ENCODE measurements around the gene SYNJ2. TPM values are rescaled to one million over a fixed set of nuclear protein-coding genes. Genes with fewer than 3 reads are reported as not detected.

SYNJ2 gene
- total and polyA plus RNA-seq, 2 of the 4 experiments (the other 2 are of a cell fraction), result 40.8 to 45.2 TPM

DNA sequence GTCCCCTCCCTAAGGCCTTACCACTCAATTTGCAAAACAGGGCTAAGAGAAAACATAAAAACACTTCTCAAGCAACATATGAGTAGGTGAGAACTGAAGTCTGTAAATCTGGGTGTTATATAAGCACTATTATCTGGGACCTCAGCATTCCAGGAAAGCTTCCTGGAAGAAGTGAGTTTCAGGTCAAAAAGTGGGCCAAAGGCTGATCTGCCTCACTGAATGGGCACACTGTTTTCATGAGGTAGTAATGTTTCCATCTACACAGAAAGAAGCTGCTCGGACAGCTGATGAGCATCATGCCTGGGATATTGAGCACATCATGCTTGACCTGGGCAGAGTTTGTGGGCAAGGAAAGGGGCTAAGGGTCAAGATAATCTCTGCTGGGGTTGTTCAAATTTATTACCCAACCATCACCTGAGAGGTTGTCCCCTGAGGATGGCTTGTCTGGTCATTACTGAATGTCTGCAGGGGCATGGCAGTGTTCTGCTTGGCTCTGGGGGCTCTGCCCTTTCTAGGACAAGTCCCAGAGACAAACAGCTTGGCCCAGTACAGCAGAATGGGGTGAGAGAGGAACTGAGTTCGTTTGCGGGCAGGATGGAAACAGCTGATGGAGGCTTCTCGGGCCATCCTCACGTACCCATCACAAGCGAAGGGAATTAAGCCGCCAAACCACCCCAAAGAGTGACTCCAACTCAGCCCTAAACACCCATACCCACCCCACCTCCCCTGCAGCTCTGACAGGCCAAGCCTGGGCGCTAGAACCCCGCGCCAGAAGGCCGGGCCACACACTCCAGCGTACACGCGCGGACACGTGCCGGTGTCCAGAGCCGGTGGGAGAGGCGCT lies 1.2 kb upstream of the SYNJ2 start (continued):
- no peak for TF ChIP-seq RFX5 (IDR thresholded peaks at IDR 0.05; ENCODE audit: low read depth, low read length)
- TF ChIP-seq CHD1 (IDR thresholded peaks at IDR 0.05; ENCODE audit: low read depth, low read length), result no peak

DNA sequence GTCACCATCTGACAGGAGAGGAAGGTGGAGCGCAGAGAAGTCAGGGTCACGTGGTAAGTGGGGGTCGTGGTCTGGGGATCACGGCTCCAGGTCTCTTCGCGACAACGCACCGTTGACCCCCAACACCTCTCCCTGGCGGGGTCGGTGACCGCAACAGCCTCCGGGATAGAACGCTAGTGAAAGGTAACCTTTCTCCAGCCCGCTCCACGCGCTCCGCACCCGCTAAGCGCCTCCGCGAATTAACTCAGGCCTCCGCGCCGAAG lies 600 bp upstream of the SYNJ2 start:
- Histone ChIP-seq H3K14ac (replicated peaks; ENCODE audit: low read depth, low read length) (peak overlapping the region; percentile 61), H3K9me3 (ENCODE audit: control insufficient read depth, insufficient read depth, low read length) (no peaks in the 10 kb centered on the region), H4K8ac (ENCODE audit: low read depth in 2 of 2, low read length in 2 of 2) (peak overlapping the region; percentile 92 to 97), H2AK5ac (ENCODE audit: low read depth, low read length) (peak overlapping the region; percentile 96), H3K9me1 (ENCODE audit: insufficient read depth, low read length) (peaks cover 13% of the 10 kb centered on the region), H3K9ac (ENCODE audit: low read depth, low read length) (peak overlapping the region; percentile 19; the same call in 1 of the 2 replicates), H3K56ac (ENCODE audit: extremely low read depth, insufficient read depth, low read length) (peak overlapping the region; percentile 61; the same call in 1 of the 2 replicates), H2BK5ac (ENCODE audit: low read depth, low read length, poor library complexity, severe bottlenecking) (peak overlapping the region; percentile 75), H3K4ac (ENCODE audit: low read depth, low read length) (peak overlapping the region; percentile 96), H2BK15ac (ENCODE audit: low read depth, low read length) (peak overlapping the region; percentile 90), H3K4me2 (ENCODE audit: low read depth, low read length) (peak overlapping the region; percentile 72), H3K4me3 (ENCODE audit: insufficient read depth, low read depth, low read length) (peak overlapping the region; percentile 73), H3K27ac (ENCODE audit: insufficient read depth, low read length) (peak overlapping the region; percentile 65), H3K27me3 (ENCODE audit: control insufficient read depth, insufficient read depth, low read length) (no peaks in the 10 kb centered on the region), H4K5ac (ENCODE audit: low read depth, low read length) (peak overlapping the region; percentile 72), H2BK20ac (ENCODE audit: low read depth, low read length) (peak overlapping the region; percentile 86), H3K4me1 (ENCODE audit: control insufficient read depth, insufficient read depth, low read length) (peaks cover 28% of the 10 kb centered on the region), H3K36me3 (ENCODE audit: control insufficient read depth, insufficient read depth, low read length) (no peaks in the 10 kb centered on the region; the same call in 1 of the 2 replicates), H3K79me1 (ENCODE audit: low read depth in 1 of 2, low read length in 2 of 2) (peaks cover 9 to 29% of the 10 kb centered on the region in 2 experiments), H3K18ac (ENCODE audit: low read depth, low read length) (peak overlapping the region; percentile 64), H4K20me1 (ENCODE audit: insufficient read depth, low read length) (peaks cover 25% of the 10 kb centered on the region), H4K91ac (ENCODE audit: insufficient read depth, low read depth, low read length) (peak overlapping the region; percentile 94), H2AK9ac (replicated peaks; ENCODE audit: low read depth, low read length, poor library complexity) (peak overlapping the region; percentile 88), H2AFZ (replicated peaks; ENCODE audit: low read length, poor library complexity) (peak overlapping the region; percentile 91), H3K23ac (ENCODE audit: low read depth, low read length) (peak overlapping the region; percentile 35; the same call in 1 of the 2 replicates), H2BK120ac (ENCODE audit: low read depth, low read length) (peak overlapping the region; percentile 97)
- DNase-seq (no peak), ATAC-seq (ENCODE audit: low read depth) (no peak)
- TF ChIP-seq USF2 (IDR thresholded peaks at IDR 0.05; ENCODE audit: low read depth, low read length) (peak; percentile 6; the same call in 1 of the 2 replicates), RCOR1 (IDR thresholded peaks at IDR 0.05; ENCODE audit: insufficient replicate concordance, low read length) (no peak)
- intact Hi-C loops (cut with micrococcal nuclease) (loop anchor here (5.0 kb wide), 1 partner anchor 61 kb away; no protein-coding TSS in a partner anchor), dilution Hi-C loops (cut with HindIII; ENCODE audit: low sequenced_read_pairs, unreplicated experiment) (no loop called here), in situ Hi-C loops (cut with MboI; ENCODE audit: low sequenced_read_pairs) (no loop called here)
- POLR2A ChIA-PET (ENCODE audit: unreplicated experiment), result interaction anchor here (0.6 kb wide), 1 partner anchor 45 kb away, joined by 3 read pairs; no protein-coding TSS in a partner anchor
- WGBS, 2 experiments (ENCODE audit: extremely low coverage in 2 of 2, insufficient read length in 1 of 2), result 22% methylated on average over 18 of the region's 24 CpGs; no CpG with 5 or more reads in 1 of the 2 experiments
- BruUV-seq (replicated peaks), result no TSS peak
- CTCF ChIA-PET, result interaction anchor here (0.8 kb wide), 1 partner anchor 10 kb away, joined by 3 read pairs; no protein-coding TSS in a partner anchor
